Measurements from ENCODE around the gene RHCE. TPM values are rescaled to one million over a fixed set of nuclear protein-coding genes. Genes with fewer than 3 reads are reported as not detected.
"Not testable (repeated sequence)": the region's sequence is repeated elsewhere in the genome, so short reads cannot be mapped to it uniquely, and the experiment has no call there.

The RHCE gene
- total and polyA plus RNA-seq, 2 of the 8 experiments (the other 6 are each of a cell fraction or from before 2014, with no cell fraction given) = 0.23 to 0.50 TPM

GRCh38 chr1:25369691-25370271, 50.8 kb downstream of the RHCE start:
- H3K23me2 ChIP-seq (ENCODE audit: low read depth, low read length); FAIRE-seq; H2AFZ ChIP-seq (ENCODE audit: low read length); H2BK12ac ChIP-seq (ENCODE audit: low read depth, low read length); H2BK15ac ChIP-seq (ENCODE audit: low read length); H3K27ac ChIP-seq (ENCODE audit: low read depth, low read length); H3K4me1 ChIP-seq (replicated peaks in 1 of 4; ENCODE audit: control insufficient read depth in 3 of 4, insufficient read depth in 4 of 4, low read length in 3 of 4); H2BK20ac ChIP-seq (ENCODE audit: low read length); H3K4ac ChIP-seq (replicated peaks; ENCODE audit: insufficient read length, low read depth, low read length); H3K36me3 ChIP-seq (ENCODE audit: control insufficient read depth in 2 of 4, insufficient read depth in 4 of 4, low read length in 3 of 4); H3K9ac ChIP-seq (replicated peaks in 1 of 4; ENCODE audit: extremely low read depth in 1 of 4, low read depth in 3 of 4, low read length in 3 of 4); H3K27me3 ChIP-seq (replicated peaks in 1 of 4; ENCODE audit: control insufficient read depth in 3 of 4, extremely low read depth in 1 of 4, insufficient read depth in 3 of 4, low read length in 3 of 4); H4K5ac ChIP-seq (ENCODE audit: insufficient read length, low read depth, low read length); H4K8ac ChIP-seq (ENCODE audit: extremely low read depth, insufficient read depth, low read length); H3K4me2 ChIP-seq (ENCODE audit: insufficient read depth in 1 of 2, low read depth in 2 of 2, low read length in 2 of 2); H3K23ac ChIP-seq (ENCODE audit: insufficient read length); H3K79me2 ChIP-seq (ENCODE audit: control insufficient read depth in 1 of 2, insufficient read depth in 2 of 2, low read length in 2 of 2); DNase-seq (ENCODE audit: low read depth in 1 of 2, low spot score in 2 of 2); H2AK5ac ChIP-seq (ENCODE audit: low read depth, low read length); H3K14ac ChIP-seq (ENCODE audit: insufficient read length); H3K56ac ChIP-seq (replicated peaks; ENCODE audit: insufficient read length, low read depth, low read length); H3K9me3 ChIP-seq (ENCODE audit: insufficient read depth in 2 of 2, low read depth in 1 of 2, low read length in 1 of 2); H2BK5ac ChIP-seq (ENCODE audit: low read depth, low read length); H4K20me1 ChIP-seq (replicated peaks in 1 of 2; ENCODE audit: control insufficient read depth in 1 of 2, insufficient read depth in 2 of 2, low read length in 2 of 2); H3K18ac ChIP-seq (ENCODE audit: extremely low read depth, low read length); H3K4me3 ChIP-seq (ENCODE audit: extremely low read depth in 1 of 4, insufficient read depth in 2 of 4, low read depth in 3 of 4, low read length in 4 of 4); H2BK120ac ChIP-seq (replicated peaks; ENCODE audit: low read depth, low read length); H4K91ac ChIP-seq (replicated peaks; ENCODE audit: insufficient read length, low read length); H3K79me1 ChIP-seq (ENCODE audit: low read depth, low read length): not testable (repeated sequence)
- POLR2A ChIA-PET (ENCODE audit: partially characterized antibody) = interaction anchor here (1.1 kb wide), 1 partner anchor 25 kb away, joined by 3 read pairs; no protein-coding TSS in a partner anchor
- WGBS, 2 experiments (ENCODE audit: extremely low coverage in 1 of 2, insufficient coverage in 1 of 2, insufficient read length in 1 of 2, insufficient replicate concordance in 2 of 2, low coverage in 1 of 2, low lambda C conversion rate in 2 of 2, missing lambda C conversion rate in 1 of 2) = 87% methylated on average over 12 of the region's 12 CpGs; no CpG with 5 or more reads in 1 of the 2 experiments
- CTCF ChIA-PET (ENCODE audit: partially characterized antibody) = interaction anchor here (0.6 kb wide), 1 partner anchor 9 kb away, joined by 3 read pairs; no protein-coding TSS in a partner anchor

Data from H1 (cell line).